Osteoblast (primary cell): Measurements from ENCODE around the gene IFT25. TPM values are rescaled to one million over a fixed set of nuclear protein-coding genes. Genes with fewer than 3 reads are reported as not detected.

ENCODE experiments used
- DNase-seq: peaks from one replicate; pipeline ENCODE4 v3.0.0; 2011; ENCODE audit warnings: low spot score, mixed read lengths; ENCODE audit not compliant: insufficient read length; ENCODE audit errors: missing footprints
- H2AFZ ChIP-seq: 2 replicates; pipeline ENCODE4 v1.6.0; 2011; ENCODE audit warnings: mild to moderate bottlenecking, low read length
- H3K27ac ChIP-seq: 2 replicates; pipeline ENCODE4 v1.5.1; 2011; ENCODE audit warnings: mild to moderate bottlenecking, low read depth, low read length, moderate library complexity
- H3K27me3 ChIP-seq: 2 replicates; pipeline ENCODE4 v1.6.0; 2012; ENCODE audit warnings: mild to moderate bottlenecking, control low read depth, inconsistent platforms, low read length, moderate library complexity; ENCODE audit not compliant: insufficient read depth
- H3K36me3 ChIP-seq: 2 replicates; pipeline ENCODE4 v1.5.1; 2011; ENCODE audit warnings: mild to moderate bottlenecking, low read length, control low read depth, moderate library complexity; ENCODE audit not compliant: insufficient read depth
- H3K4me1 ChIP-seq: 2 replicates; pipeline ENCODE4 v1.5.1; 2011; ENCODE audit warnings: mild to moderate bottlenecking, low read length, control low read depth, moderate library complexity; ENCODE audit not compliant: insufficient read depth
- H3K4me2 ChIP-seq: 2 replicates; pipeline ENCODE4 v1.6.0; 2011; ENCODE audit warnings: mild to moderate bottlenecking, low read length; ENCODE audit not compliant: insufficient read depth
- H3K4me3 ChIP-seq: fragments of 200-600 bp; sonication (generic); 3 replicates; pipeline ENCODE4 v1.5.1; 2012; ENCODE audit warnings: mild to moderate bottlenecking, low read length, inconsistent platforms; ENCODE audit not compliant: insufficient read depth
- H3K79me2 ChIP-seq: 2 replicates; pipeline ENCODE4 v1.6.0; 2012; ENCODE audit warnings: mild to moderate bottlenecking, low read length, control low read depth, inconsistent platforms; ENCODE audit not compliant: insufficient read depth
- H3K9me3 ChIP-seq: 2 replicates; pipeline ENCODE4 v1.5.1; 2011; ENCODE audit warnings: low read depth, low read length, control low read depth
- H4K20me1 ChIP-seq: 2 replicates; pipeline ENCODE4 v1.6.0; 2012; ENCODE audit warnings: mild to moderate bottlenecking, low read length, control low read depth; ENCODE audit not compliant: insufficient read depth
- total RNA-seq: library from RNA; depleted of rRNA; stranded (reverse); fragments of >200 nt; gene quantifications from 2 replicates; pipeline ENCODE4 v1.2.3, GENCODE V29; 2012
- TF ChIP-seq, protein P1 (sequence below): IDR thresholded peaks from 2 replicates; pipeline ENCODE4 v1.5.1; 2011; ENCODE audit warnings: mild to moderate bottlenecking, low read depth, low read length, moderate library complexity; ENCODE audit errors: extremely low read depth

The IFT25 gene
- total RNA-seq, 1 donor = 21.7 TPM

DNA sequence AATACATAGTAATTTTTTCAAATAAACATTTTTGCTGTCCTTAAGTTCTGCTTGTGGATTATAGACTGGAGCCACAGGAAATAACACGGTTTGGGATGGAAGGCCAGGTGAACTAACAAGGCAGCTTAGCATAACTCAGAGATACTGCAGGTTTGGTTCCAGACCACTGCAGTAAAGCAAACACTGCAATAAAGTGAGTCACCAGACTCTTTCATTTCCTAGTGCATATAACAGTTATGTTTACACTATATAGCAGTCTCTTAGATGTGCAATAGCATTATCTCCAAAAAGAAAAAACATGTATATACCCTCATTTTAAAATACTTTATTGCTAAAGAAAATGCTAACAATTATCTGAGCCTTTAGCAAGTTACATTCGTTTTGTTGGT, 22.6 kb upstream of the IFT25 start:
- Histone ChIP-seq H4K20me1 (peaks cover 4% of the 10 kb centered on the region), H3K27ac (no peak overlapping the region), H2AFZ (no peak overlapping the region), H3K79me2 (no peaks in the 10 kb centered on the region), H3K4me2 (no peak overlapping the region), H3K9me3 (no peaks in the 10 kb centered on the region), H3K4me1 (peaks cover 8% of the 10 kb centered on the region), H3K4me3 (no peak overlapping the region), H3K36me3 (peaks cover 35% of the 10 kb centered on the region), H3K27me3 (no peaks in the 10 kb centered on the region)
- TF ChIP-seq, protein P1, sequence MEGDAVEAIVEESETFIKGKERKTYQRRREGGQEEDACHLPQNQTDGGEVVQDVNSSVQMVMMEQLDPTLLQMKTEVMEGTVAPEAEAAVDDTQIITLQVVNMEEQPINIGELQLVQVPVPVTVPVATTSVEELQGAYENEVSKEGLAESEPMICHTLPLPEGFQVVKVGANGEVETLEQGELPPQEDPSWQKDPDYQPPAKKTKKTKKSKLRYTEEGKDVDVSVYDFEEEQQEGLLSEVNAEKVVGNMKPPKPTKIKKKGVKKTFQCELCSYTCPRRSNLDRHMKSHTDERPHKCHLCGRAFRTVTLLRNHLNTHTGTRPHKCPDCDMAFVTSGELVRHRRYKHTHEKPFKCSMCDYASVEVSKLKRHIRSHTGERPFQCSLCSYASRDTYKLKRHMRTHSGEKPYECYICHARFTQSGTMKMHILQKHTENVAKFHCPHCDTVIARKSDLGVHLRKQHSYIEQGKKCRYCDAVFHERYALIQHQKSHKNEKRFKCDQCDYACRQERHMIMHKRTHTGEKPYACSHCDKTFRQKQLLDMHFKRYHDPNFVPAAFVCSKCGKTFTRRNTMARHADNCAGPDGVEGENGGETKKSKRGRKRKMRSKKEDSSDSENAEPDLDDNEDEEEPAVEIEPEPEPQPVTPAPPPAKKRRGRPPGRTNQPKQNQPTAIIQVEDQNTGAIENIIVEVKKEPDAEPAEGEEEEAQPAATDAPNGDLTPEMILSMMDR = no peak
- DNase-seq = no peak

DNA sequence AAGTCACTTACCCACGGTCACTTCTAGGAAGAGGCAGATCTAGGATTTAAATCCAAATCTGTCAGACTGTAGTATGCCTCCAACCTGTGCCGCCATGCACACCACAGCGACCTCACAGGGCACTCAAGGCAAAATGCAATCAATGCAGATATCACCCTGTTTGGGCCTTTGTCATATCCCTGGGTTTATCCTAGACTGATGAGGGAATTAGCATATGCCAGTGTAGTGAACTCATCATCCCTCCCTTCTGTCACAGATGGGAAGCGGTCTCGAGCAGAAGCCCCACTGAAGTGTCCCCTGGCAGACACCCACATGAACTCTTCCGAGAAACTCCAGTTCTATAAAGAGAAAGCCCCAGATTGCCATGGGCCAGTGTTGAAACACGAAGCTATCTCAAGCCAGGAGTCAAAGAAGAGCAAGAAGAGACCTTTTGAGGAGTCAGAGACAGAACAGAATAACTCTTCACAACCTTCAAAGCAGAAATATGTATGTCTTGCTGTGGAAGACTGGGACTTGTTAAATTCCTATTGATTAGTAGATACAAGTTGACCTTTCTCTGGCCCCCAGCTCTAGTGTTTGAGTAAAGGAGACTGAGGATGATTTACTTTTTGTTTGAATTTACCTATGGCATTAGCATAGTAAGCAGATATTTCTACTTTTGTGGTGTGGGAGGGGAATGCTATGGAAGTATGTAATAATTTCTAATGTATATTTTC, 22.1 kb upstream of the IFT25 start:
- Histone ChIP-seq H3K27me3 (no peaks in the 10 kb centered on the region), H3K27ac (no peak overlapping the region), H3K79me2 (no peaks in the 10 kb centered on the region), H3K4me2 (no peak overlapping the region), H3K36me3 (peaks cover 40% of the 10 kb centered on the region), H3K9me3 (no peaks in the 10 kb centered on the region), H2AFZ (no peak overlapping the region), H4K20me1 (peaks cover 5% of the 10 kb centered on the region), H3K4me3 (no peak overlapping the region), H3K4me1 (peaks cover 8% of the 10 kb centered on the region)
- TF ChIP-seq, protein P1 = no peak
- no peak for DNase-seq

DNA sequence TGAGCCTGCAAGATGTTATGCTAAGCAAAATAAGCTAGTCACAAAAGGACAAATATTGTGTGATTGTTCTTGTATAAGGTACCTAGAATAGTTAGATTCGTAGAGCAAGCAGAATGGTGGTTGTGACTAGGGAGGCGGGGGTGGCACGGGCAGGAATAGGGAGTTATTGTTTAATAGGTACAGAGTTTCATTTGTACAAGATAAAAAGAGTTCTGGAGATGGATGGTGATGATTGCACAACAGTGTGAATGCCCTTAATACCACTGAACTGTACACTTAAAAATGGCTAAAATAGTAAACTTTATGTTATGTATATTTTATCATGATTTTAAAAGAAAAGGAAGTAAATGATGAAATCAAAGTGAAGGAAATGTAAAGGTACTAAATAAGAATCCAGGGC, 21.3 kb upstream of the IFT25 start:
- H3K27ac ChIP-seq = no peak overlapping the region
- H3K27me3 ChIP-seq = no peaks in the 10 kb centered on the region
- DNase-seq = no peak
- no peak overlapping the region for H2AFZ ChIP-seq
- no peaks in the 10 kb centered on the region for H3K79me2 ChIP-seq
- H3K4me2 ChIP-seq = no peak overlapping the region
- H4K20me1 ChIP-seq = peaks cover 5% of the 10 kb centered on the region
- no peaks in the 10 kb centered on the region for H3K9me3 ChIP-seq
- H3K4me3 ChIP-seq = no peak overlapping the region
- peaks cover 8% of the 10 kb centered on the region for H3K4me1 ChIP-seq
- TF ChIP-seq, protein P1 = no peak
- peaks cover 48% of the 10 kb centered on the region for H3K36me3 ChIP-seq

DNA sequence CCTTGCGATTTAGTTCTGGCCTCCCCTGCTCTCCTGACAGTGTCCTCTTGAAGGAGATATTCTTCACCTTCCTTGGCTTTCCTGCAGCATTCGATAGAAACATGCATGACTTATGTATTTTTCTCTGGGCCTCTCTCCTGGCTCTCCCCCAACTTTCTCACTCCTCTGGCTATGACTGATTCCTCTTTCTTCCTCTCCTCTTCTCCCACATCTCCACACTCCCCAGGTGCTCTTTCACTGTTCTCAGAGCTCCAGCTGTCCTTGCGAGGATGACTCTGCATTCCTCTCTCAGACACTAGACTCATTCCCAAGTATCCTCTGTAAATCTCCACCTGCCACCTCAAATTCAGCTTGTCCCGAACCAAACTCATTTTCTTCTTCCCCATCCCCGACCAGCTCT, 18.6 kb upstream of the IFT25 start:
- DNase-seq = peak; percentile 62
- no peaks in the 10 kb centered on the region for H3K79me2 ChIP-seq
- H3K36me3 ChIP-seq = peaks cover 61% of the 10 kb centered on the region

More for the DNA sequence above, 18.6 kb upstream of the IFT25 start:
- Histone ChIP-seq H3K9me3 (no peaks in the 10 kb centered on the region), H3K27me3 (no peaks in the 10 kb centered on the region), H2AFZ (no peak overlapping the region), H3K27ac (no peak overlapping the region), H4K20me1 (peaks cover 5% of the 10 kb centered on the region), H3K4me1 (peaks cover 5% of the 10 kb centered on the region), H3K4me2 (no peak overlapping the region), H3K4me3 (no peak overlapping the region)
- TF ChIP-seq, protein P1 = no peak
